GM12891 (cell line): ENCODE measurements around the gene PCDHB6.

Experiments
- PAX5 ChIP-seq: IDR thresholded peaks from 2 replicates; pipeline ENCODE4 v1.6.1; 2011; ENCODE audit warnings: low read length, moderate library complexity, mild to moderate bottlenecking; ENCODE audit not compliant: insufficient read depth, severe bottlenecking
- POLR2A ChIP-seq: IDR thresholded peaks from 2 replicates; pipeline ENCODE4 v1.6.1; 2011; ENCODE audit warnings: low read depth, low read length, control low read depth
- POLR2AphosphoS5 ChIP-seq: IDR thresholded peaks from 2 replicates; pipeline ENCODE4 v1.6.1; 2011; ENCODE audit warnings: low read depth, low read length, control low read depth
- POU2F2 ChIP-seq: IDR thresholded peaks from 2 replicates; pipeline ENCODE4 v1.6.1; 2011; ENCODE audit warnings: low read depth, mild to moderate bottlenecking, control low read depth, low read length, moderate library complexity
- SPI1 ChIP-seq: IDR thresholded peaks from 2 replicates; pipeline ENCODE4 v1.6.1; 2011; ENCODE audit warnings: low read depth, low read length, control low read depth
- TAF1 ChIP-seq: IDR thresholded peaks from 2 replicates; pipeline ENCODE4 v1.6.1; 2011; ENCODE audit warnings: low read depth, low read length, control low read depth

DNA sequence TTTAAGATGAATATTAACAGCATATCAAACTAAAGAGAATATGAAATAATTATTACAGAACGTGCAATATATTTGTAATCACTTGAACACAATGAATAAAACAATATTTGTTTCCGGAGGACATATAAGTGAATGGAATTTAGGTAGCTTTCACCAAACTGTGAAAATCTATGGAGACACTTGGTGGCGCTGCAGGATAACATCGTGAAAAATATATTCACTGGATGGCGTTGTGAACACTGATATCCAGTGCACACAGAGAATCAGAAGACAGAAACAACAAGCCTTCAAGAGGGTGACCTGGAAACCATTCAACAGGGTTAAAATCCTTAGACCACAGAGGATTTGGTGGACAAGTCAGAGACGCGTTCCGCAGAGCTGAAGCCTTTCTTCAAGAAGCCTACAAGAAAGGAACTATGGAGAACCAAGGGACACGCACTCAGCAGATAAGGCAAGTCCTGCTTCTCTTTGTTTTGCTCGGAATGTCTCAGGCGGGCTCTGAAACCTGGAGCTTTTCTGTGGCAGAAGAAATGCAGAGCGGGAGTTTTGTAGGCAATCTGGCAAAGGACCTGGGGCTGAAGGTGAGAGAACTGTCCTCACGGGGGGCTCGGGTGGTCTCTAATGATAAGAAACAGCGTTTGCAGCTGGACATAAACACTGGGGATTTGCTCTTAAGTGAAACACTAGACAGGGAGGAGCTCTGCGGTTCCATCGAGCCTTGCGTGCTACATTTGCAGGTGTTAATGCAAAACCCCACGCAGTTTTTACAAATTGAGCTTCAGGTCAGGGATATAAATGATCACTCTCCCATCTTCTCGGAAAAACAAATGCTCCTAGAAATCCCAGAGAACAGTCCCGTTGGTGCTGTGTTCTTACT, 49.7 kb downstream of the PCDHB6 start, which contains the start of gene PCDHB11:
- TF ChIP-seq POLR2A (no peak), POLR2AphosphoS5 (no peak), TAF1 (no peak), POU2F2 (no peak), PAX5 (no peak), SPI1 (no peak)
